SK-N-SH (cell line): ENCODE measurements around the gene AHNAK.

ENCODE experiments used
- CTCF ChIP-seq: fragments of 200-600 bp; sonication (generic); IDR thresholded peaks from 2 replicates; pipeline ENCODE4 v1.6.1; 2017; ENCODE audit warnings: antibody characterized with exemption, mild to moderate bottlenecking, moderate library complexity
- EZH2phosphoT487 ChIP-seq: fragments of 200-600 bp; sonication (generic); IDR thresholded peaks from 2 replicates; pipeline ENCODE4 v1.6.1; 2017; ENCODE audit warnings: low read depth, mixed run types, mild to moderate bottlenecking, antibody characterized with exemption, moderate library complexity, borderline replicate concordance
- JUND ChIP-seq: IDR thresholded peaks from 2 replicates; pipeline ENCODE4 v1.4.0; 2012
- MAX ChIP-seq: IDR thresholded peaks from 2 replicates; pipeline ENCODE4 v1.4.0; 2012; ENCODE audit warnings: low read depth
- POLR2AphosphoS5 ChIP-seq: IDR thresholded peaks from 2 replicates; pipeline ENCODE4 v1.6.1; 2012; ENCODE audit warnings: low read depth, low read length
- RAD21 ChIP-seq: IDR thresholded peaks from 2 replicates; pipeline ENCODE4 v1.6.1; 2012; ENCODE audit warnings: mild to moderate bottlenecking, low read length
- RCOR1 ChIP-seq: fragments of 150-350 bp; IDR thresholded peaks from 2 replicates; pipeline ENCODE4 v1.6.1; 2017; ENCODE audit warnings: antibody characterized with exemption, low read length
- RXRA ChIP-seq: IDR thresholded peaks from 2 replicates; pipeline ENCODE4 v1.4.0; 2012; ENCODE audit warnings: low read depth, mild to moderate bottlenecking, borderline replicate concordance
- SMC3 ChIP-seq: IDR thresholded peaks from 2 replicates; pipeline ENCODE4 v1.6.1; 2012; ENCODE audit warnings: low read depth, low read length, improper control_type of control experiment
- TAF1 ChIP-seq: IDR thresholded peaks from 2 replicates; pipeline ENCODE4 v1.6.1; 2012; ENCODE audit warnings: low read depth, mild to moderate bottlenecking, low read length, moderate library complexity, borderline replicate concordance
- TCF12 ChIP-seq: IDR thresholded peaks from 2 replicates; pipeline ENCODE4 v1.4.0; 2012
- USF2 ChIP-seq: fragments of 150-350 bp; IDR thresholded peaks from 2 replicates; pipeline ENCODE4 v1.6.1; 2017; ENCODE audit warnings: antibody characterized with exemption, low read length, low read depth, borderline replicate concordance
- YY1 ChIP-seq: IDR thresholded peaks from 2 replicates; pipeline ENCODE4 v1.4.0; 2012; ENCODE audit warnings: low read depth, mild to moderate bottlenecking

- TF ChIP-seq SMC3: no peak
- no peak for TF ChIP-seq TCF12
- no peak for TF ChIP-seq EZH2phosphoT487
- TF ChIP-seq YY1: no peak
- no peak for TF ChIP-seq POLR2AphosphoS5
- TF ChIP-seq RAD21: no peak
- no peak for TF ChIP-seq RXRA
- TF ChIP-seq TAF1: no peak
- no peak for TF ChIP-seq RCOR1
- TF ChIP-seq MAX: no peak
- no peak for TF ChIP-seq JUND
- no peak for TF ChIP-seq CTCF
- TF ChIP-seq USF2: no peak
These were observed 6.0 kb upstream of the AHNAK start for GRCh38 chr11:62552485-62553079.
